ENCODE data around the gene CFAP221. TPM values are rescaled to one million over a fixed set of nuclear protein-coding genes. Genes with fewer than 3 reads are reported as not detected.

CFAP221 gene
- total RNA-seq, 1 donor from 2014 or later: 1.8 TPM

DNA sequence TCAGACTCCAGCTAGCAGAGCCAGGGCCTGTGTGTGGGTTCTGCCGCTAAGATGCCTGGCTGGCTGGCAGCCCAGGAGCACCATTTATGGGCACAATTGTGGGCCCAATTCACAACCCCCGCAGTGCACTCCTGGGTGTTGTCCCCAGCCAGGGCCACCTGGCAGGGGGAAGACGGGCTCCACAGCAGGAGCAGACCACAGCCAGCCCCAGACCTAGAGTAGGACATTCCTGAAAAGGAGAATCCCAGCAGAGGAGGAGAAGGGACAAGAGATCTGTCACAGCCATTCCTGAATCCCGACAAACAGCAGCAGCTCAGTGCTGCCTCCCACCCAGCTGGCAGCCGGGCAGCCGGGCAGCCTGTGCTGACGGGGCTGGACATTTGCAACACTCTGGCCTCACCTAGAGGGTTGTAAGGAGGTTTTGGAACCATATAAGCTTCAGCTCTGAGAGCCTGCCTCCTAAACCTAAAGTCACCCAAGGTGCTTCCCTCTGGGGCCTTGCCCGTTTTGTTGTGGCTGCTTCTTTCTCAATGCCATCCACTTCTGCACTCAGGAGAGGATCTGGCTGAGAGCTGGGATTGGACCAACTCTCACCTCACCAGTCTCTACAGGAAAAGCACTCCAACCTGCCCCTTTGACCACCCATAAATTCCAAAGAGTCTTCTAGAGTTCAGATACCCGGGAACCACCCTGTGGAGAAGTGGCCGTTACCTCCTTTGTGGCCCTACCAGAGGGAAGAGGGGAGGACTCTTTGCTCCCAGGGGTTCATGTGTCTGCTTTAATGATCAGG is 130.7 kb downstream of the CFAP221 start:
- TF ChIP-seq, protein P1, sequence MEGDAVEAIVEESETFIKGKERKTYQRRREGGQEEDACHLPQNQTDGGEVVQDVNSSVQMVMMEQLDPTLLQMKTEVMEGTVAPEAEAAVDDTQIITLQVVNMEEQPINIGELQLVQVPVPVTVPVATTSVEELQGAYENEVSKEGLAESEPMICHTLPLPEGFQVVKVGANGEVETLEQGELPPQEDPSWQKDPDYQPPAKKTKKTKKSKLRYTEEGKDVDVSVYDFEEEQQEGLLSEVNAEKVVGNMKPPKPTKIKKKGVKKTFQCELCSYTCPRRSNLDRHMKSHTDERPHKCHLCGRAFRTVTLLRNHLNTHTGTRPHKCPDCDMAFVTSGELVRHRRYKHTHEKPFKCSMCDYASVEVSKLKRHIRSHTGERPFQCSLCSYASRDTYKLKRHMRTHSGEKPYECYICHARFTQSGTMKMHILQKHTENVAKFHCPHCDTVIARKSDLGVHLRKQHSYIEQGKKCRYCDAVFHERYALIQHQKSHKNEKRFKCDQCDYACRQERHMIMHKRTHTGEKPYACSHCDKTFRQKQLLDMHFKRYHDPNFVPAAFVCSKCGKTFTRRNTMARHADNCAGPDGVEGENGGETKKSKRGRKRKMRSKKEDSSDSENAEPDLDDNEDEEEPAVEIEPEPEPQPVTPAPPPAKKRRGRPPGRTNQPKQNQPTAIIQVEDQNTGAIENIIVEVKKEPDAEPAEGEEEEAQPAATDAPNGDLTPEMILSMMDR (IDR thresholded peaks at IDR 0.05; ENCODE audit: insufficient read depth, low read length, poor library complexity, severe bottlenecking): no peak
- DNase-seq (ENCODE audit: low read depth): no peak
- H3K4me3 ChIP-seq (ENCODE audit: low read depth, low read length): no peak overlapping the region
- H3K27me3 ChIP-seq (ENCODE audit: control insufficient read depth, insufficient read depth, low read length): no peaks in the 10 kb centered on the region
- H3K36me3 ChIP-seq (ENCODE audit: control insufficient read depth, insufficient read depth, low read length): no peaks in the 10 kb centered on the region

DNA sequence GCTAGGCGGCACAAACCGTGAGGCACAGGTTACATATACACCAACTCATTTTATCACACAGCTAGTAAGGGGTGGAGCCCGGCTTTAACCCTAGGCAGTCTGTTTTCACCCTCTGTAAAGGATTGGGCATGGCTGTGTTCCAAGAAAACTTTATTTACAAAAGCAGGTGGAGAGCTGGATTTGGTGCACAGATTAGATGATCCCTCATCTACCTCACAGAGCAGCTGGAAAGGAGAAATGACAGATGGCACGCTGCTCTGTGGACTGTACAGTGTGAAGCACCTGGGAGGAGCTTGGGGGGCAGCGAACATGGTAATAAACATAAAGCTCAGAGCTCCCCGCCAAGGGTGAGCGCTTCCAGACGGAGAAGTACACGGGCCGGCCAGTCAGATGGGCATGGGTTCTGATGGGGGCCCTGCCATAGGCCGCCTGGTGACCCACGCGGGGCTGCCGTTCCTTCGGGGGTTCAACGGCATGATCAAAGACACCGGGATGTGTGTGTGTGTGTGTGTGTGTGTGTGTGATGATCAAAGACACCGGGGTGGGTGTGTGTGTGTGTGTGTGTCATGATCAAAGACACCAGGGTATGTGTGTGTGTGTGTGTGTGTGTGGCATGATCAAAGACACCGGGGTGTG is 133.9 kb downstream of the CFAP221 start:
- Histone ChIP-seq H3K4me3 (ENCODE audit: low read depth, low read length) (no peak overlapping the region), H3K27me3 (ENCODE audit: control insufficient read depth, insufficient read depth, low read length) (no peaks in the 10 kb centered on the region), H3K36me3 (ENCODE audit: control insufficient read depth, insufficient read depth, low read length) (peaks cover 1% of the 10 kb centered on the region)
- TF ChIP-seq, protein P1 (IDR thresholded peaks at IDR 0.05; ENCODE audit: insufficient read depth, low read length, poor library complexity, severe bottlenecking): no peak
- DNase-seq (ENCODE audit: low read depth): no peak

DNA sequence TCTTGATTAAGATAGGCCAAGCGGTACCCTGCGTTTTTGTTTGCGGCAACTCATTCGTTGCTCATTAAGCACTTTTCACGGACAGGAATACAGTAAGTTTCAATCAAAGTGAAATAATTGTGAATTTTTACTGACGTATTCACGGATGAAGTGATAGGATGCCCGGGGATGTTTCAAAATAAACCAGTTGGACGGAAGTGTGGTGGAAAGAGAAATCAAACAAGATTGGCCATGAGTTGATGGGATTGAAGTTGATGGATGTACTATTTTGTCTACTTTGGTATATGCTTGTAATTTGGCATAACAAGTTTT is 135.2 kb downstream of the CFAP221 start:
- Histone ChIP-seq H3K4me3 (ENCODE audit: low read depth, low read length) (peak overlapping the region; percentile 55), H3K36me3 (ENCODE audit: control insufficient read depth, insufficient read depth, low read length) (peaks cover 1% of the 10 kb centered on the region), H3K27me3 (ENCODE audit: control insufficient read depth, insufficient read depth, low read length) (no peaks in the 10 kb centered on the region)
- DNase-seq (ENCODE audit: low read depth): no peak
- TF ChIP-seq, protein P1 (IDR thresholded peaks at IDR 0.05; ENCODE audit: insufficient read depth, low read length, poor library complexity, severe bottlenecking): no peak

DNA sequence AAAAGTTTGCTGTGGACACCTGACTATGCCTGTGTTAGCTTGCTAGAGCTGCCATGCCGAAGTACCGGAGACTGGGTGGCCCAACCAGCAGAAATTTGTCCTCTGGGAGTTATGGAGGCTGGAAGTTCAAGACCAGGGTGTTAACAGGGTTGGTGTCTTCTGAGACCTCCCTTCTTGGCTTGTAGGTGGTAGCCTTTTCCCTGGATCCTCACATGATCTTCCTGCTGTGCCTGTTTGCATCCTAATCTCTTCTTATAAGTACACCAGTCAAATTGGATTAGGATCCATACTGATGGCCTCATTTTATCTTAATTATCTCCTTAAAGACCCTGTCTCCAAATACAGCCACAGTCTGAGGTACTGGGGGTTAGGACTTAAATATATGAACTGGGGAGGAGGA is 135.6 kb downstream of the CFAP221 start:
- Histone ChIP-seq H3K4me3 (ENCODE audit: low read depth, low read length) (peak overlapping the region; percentile 55), H3K36me3 (ENCODE audit: control insufficient read depth, insufficient read depth, low read length) (peaks cover 1% of the 10 kb centered on the region), H3K27me3 (ENCODE audit: control insufficient read depth, insufficient read depth, low read length) (no peaks in the 10 kb centered on the region)
- no peak for DNase-seq (ENCODE audit: low read depth)
- TF ChIP-seq, protein P1 (IDR thresholded peaks at IDR 0.05; ENCODE audit: insufficient read depth, low read length, poor library complexity, severe bottlenecking): no peak

DNA sequence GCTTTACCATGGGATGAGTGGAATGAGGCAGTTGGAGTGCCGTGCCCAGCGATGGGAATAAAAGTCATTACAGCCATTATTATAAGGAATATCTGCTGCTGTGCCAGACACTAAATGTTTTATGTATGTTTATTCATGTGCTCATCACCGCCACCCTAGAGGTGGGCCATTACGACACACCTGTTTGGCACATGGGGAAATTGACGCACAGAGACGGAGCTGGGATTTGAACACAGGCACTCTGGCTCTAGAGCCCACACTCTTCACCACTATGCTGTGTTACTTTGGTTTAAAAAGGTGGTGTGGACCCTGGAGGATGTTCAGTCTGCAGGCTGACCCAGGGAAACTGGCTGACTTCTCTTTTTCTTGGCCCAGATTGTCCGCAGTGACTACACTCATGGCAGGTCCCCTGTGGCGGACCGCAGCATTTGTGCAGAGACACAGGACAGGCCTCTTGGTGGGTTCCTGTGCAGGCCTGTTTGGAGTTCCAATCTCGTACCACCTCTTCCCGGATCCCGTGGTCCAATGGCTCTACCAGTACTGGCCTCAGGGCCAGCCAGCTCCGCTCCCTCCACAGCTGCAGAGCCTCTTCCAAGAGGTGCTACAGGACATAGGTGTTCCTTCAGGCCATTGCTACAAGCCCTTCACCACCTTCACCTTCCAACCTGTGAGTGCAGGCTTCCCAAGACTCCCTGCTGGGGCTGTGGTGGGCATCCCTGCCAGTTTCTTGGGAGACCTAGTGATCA is 136.4 kb downstream of the CFAP221 start:
- H3K27me3 ChIP-seq (ENCODE audit: control insufficient read depth, insufficient read depth, low read length): no peaks in the 10 kb centered on the region
- peaks cover 1% of the 10 kb centered on the region for H3K36me3 ChIP-seq (ENCODE audit: control insufficient read depth, insufficient read depth, low read length)
- DNase-seq (ENCODE audit: low read depth): no peak
- no peak overlapping the region for H3K4me3 ChIP-seq (ENCODE audit: low read depth, low read length)
- TF ChIP-seq, protein P1 (IDR thresholded peaks at IDR 0.05; ENCODE audit: insufficient read depth, low read length, poor library complexity, severe bottlenecking): no peak

Data from kidney epithelial cell (primary cell).